Coronary artery (tissue), 2 donors: ENCODE data around the gene MAN1A2.

Source experiments
- DNase-seq: peaks from one replicate; pipeline ENCODE4 v3.0.0-alpha.2; 2017; ENCODE audit warnings: low spot score
- H3K27ac ChIP-seq, 2 donors: fragments of 200-600 bp; sonication (generic); one replicate each; pipeline ENCODE4 v1.5.1; 2016 to 2019
- H3K4me3 ChIP-seq: fragments of 200-600 bp; sonication (generic); 2 replicates; pipeline ENCODE4 v1.5.1; 2016; ENCODE audit warnings: mild to moderate bottlenecking, moderate library complexity
- CTCF ChIP-seq: fragments of 200-600 bp; sonication (generic); IDR thresholded peaks from one replicate; pipeline ENCODE4 v1.5.1; 2019; ENCODE audit warnings: antibody characterized with exemption

The MAN1A2 gene

GRCh38 chr1:117389779-117390178, 22.5 kb downstream of the MAN1A2 start:
- no peak for DNase-seq
- TF ChIP-seq CTCF, result no peak

GRCh38 chr1:117392771-117393170, 25.5 kb downstream of the MAN1A2 start:
- H3K4me3 ChIP-seq, result no peak overlapping the region
- DNase-seq, result no peak
- H3K27ac ChIP-seq, result no peak overlapping the region
- no peak for TF ChIP-seq CTCF

More at GRCh38 chr1:117389779-117390178, 22.5 kb downstream of the MAN1A2 start:
- Histone ChIP-seq H3K27ac (no peak overlapping the region), H3K4me3 (no peak overlapping the region)

- Histone ChIP-seq H3K4me3 (no peak overlapping the region), H3K27ac (no peak overlapping the region)
Observed at GRCh38 chr1:117396074-117396473, 28.8 kb downstream of the MAN1A2 start.

GRCh38 chr1:117396636-117397035, 29.4 kb downstream of the MAN1A2 start:
- no peak overlapping the region for H3K4me3 ChIP-seq
- no peak for DNase-seq

More at GRCh38 chr1:117396074-117396473, 28.8 kb downstream of the MAN1A2 start:
- DNase-seq, result no peak
- TF ChIP-seq CTCF, result no peak

GRCh38 chr1:117398957-117399356, 31.7 kb downstream of the MAN1A2 start:
- TF ChIP-seq CTCF, result no peak

More at GRCh38 chr1:117396636-117397035, 29.4 kb downstream of the MAN1A2 start:
- TF ChIP-seq CTCF, result no peak
- no peak overlapping the region for H3K27ac ChIP-seq

GRCh38 chr1:117401761-117402160, 34.5 kb downstream of the MAN1A2 start:
- no peak overlapping the region for H3K4me3 ChIP-seq
- H3K27ac ChIP-seq, result no peak overlapping the region
- TF ChIP-seq CTCF, result no peak
- DNase-seq, result no peak

More at GRCh38 chr1:117398957-117399356, 31.7 kb downstream of the MAN1A2 start:
- Histone ChIP-seq H3K4me3 (no peak overlapping the region), H3K27ac (no peak overlapping the region)
- no peak for DNase-seq

- DNase-seq, result no peak
- H3K27ac ChIP-seq, result no peak overlapping the region
- no peak for TF ChIP-seq CTCF
- no peak overlapping the region for H3K4me3 ChIP-seq
Observed at GRCh38 chr1:117403597-117403996, 36.3 kb downstream of the MAN1A2 start.
